ENCODE data around the gene CALCOCO2. TPM values are rescaled to one million over a fixed set of nuclear protein-coding genes. Genes with fewer than 3 reads are reported as not detected.
"Not testable (repeated sequence)": the region's sequence is repeated elsewhere in the genome, so short reads cannot be mapped to it uniquely, and the experiment has no call there.

Gene CALCOCO2
- total RNA-seq, 4 donors from 2014 or later, result 177 to 244 (median 227) TPM

DNA sequence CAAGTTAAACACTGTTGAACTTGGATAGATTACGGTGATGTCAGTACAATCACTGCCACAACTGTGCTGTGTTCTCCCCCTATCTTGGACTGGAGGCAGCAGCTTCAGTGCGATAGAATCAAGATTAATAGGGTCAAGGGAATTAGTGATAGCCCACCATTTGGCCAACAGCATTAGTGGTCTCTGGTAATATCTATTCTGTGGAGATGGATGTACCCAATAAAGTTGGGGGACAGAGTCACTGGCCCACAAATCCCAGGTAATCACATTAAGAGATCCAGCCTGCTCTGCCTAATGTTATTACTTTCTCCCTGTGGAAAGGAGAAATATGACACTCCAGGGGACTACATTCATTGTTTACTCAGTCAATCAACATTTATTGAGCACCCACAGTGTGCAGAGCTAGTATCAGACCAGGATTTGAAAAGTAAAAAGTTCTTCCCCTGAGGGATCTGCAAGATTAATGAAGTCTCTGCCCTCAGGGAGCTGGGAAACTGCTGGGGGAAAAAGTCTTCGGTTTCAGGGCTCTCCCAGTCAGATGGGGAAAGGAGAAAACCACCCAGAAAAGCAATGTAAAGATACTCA is 38.2 kb downstream of the CALCOCO2 start:
- H3K9me3 ChIP-seq, result no peaks in the 10 kb centered on the region
- ATAC-seq, result no peak
- TF ChIP-seq POLR2A (IDR thresholded peaks at IDR 0.05) (no peak), CTCF (IDR thresholded peaks at IDR 0.05) (no peak), POLR2AphosphoS5 (IDR thresholded peaks at IDR 0.05) (no peak), EP300 (IDR thresholded peaks at IDR 0.05) (no peak)
- peaks cover 0 to 22% (median 5%) of the 10 kb centered on the region in 3 donors for H3K4me1 ChIP-seq
- no peaks in the 10 kb centered on the region for H3K27me3 ChIP-seq
- 45 to 50% methylated on average over 1 to 3 of the region's 3 CpGs for WGBS, 2 donors (ENCODE audit: low coverage in 1 of 2)
- no peak overlapping the region for H3K27ac ChIP-seq
- H3K36me3 ChIP-seq, result peaks cover 2 to 30% of the 10 kb centered on the region in 2 donors
- H3K4me3 ChIP-seq, result no peak overlapping the region

GRCh38 chr17:48869821-48870318 is 39.0 kb downstream of the CALCOCO2 start:
- H3K27me3 ChIP-seq, result no peaks in the 10 kb centered on the region
- WGBS, 2 donors (ENCODE audit: low coverage in 1 of 2), result 49 to 77% methylated on average over 3 to 6 of the region's 6 CpGs
- peaks cover 0 to 21% of the 10 kb centered on the region in 2 donors for H3K36me3 ChIP-seq
- no peak for ATAC-seq
- H3K4me1 ChIP-seq, result peaks cover 0 to 22% (median 5%) of the 10 kb centered on the region in 3 donors
- TF ChIP-seq EP300 (IDR thresholded peaks at IDR 0.05) (no peak), POLR2A (IDR thresholded peaks at IDR 0.05) (no peak), POLR2AphosphoS5 (IDR thresholded peaks at IDR 0.05) (no peak), CTCF (IDR thresholded peaks at IDR 0.05) (no peak)
- H3K4me3 ChIP-seq, result no peak overlapping the region
- no peaks in the 10 kb centered on the region for H3K9me3 ChIP-seq
- H3K27ac ChIP-seq, result no peak overlapping the region

GRCh38 chr17:48871035-48871550 is 40.3 kb downstream of the CALCOCO2 start:
- ATAC-seq, result no peak
- Histone ChIP-seq H3K4me3 (no peak overlapping the region), H3K36me3 (peaks cover 0 to 9% of the 10 kb centered on the region in 2 donors), H3K27ac (peak overlapping the region in 1 of 4 donors; percentile 60), H3K4me1 (peaks cover 0 to 22% (median 5%) of the 10 kb centered on the region in 3 donors), H3K9me3 (no peaks in the 10 kb centered on the region), H3K27me3 (no peaks in the 10 kb centered on the region)
- WGBS, 2 donors (ENCODE audit: low coverage in 1 of 2), result 62 to 66% methylated on average over 3 to 4 of the region's 4 CpGs
- no peak for TF ChIP-seq CTCF (IDR thresholded peaks at IDR 0.05)
- no peak for TF ChIP-seq EP300 (IDR thresholded peaks at IDR 0.05)
- no peak for TF ChIP-seq POLR2AphosphoS5 (IDR thresholded peaks at IDR 0.05)
- no peak for TF ChIP-seq POLR2A (IDR thresholded peaks at IDR 0.05)

DNA sequence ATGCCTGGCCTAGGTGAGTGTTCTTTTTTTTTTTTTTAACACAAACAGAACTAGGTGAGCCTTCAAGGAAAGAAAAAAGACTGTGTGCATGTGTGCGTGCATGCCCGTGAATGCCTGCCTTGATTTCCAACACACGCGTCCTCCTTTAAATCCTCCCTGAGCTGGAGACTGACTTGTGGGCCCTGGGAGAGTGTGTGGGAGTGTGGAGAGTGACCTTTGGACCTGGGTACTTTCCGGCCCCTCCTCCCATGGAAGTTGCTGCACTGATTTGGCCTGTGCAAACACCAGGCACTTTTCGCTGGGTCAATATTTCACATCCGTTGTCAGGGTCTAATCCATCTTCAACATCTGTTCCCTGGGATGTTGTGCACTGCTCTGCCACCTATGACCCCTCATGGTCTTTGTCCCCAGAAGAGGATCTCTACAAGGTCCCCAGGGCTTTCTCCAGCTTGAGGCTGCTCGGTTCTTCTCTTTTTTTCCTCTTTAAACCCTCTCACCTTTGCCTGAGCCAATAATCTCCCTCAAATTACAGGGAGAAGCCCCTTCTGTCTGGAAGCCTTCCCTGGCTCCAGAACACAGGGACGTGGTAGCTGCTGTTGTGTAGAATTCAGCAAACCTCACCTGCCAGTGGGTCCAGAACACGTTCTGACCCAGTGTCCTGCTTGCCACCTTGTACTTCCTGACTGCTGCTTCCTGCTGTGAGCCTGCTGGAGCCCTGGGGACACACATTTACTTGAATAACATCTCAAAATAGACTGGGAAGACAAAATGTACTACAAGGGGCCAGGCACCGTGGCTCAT is 40.9 kb downstream of the CALCOCO2 start:
- peaks cover 1% of the 10 kb centered on the region for H3K27me3 ChIP-seq
- H3K9me3 ChIP-seq, result no peaks in the 10 kb centered on the region
- WGBS, 2 donors (ENCODE audit: low coverage in 1 of 2), result 43 to 53% methylated on average over 2 to 7 of the region's 11 CpGs
- TF ChIP-seq EP300 (IDR thresholded peaks at IDR 0.05) (no peak), POLR2AphosphoS5 (IDR thresholded peaks at IDR 0.05) (no peak), CTCF (IDR thresholded peaks at IDR 0.05) (no peak), POLR2A (IDR thresholded peaks at IDR 0.05) (no peak)
- H3K36me3 ChIP-seq, result peaks cover 0 to 2% of the 10 kb centered on the region in 2 donors
- H3K27ac ChIP-seq, result peak overlapping the region in 3 of 4 donors; percentile 53 to 69 (median 60)
- no peak overlapping the region for H3K4me3 ChIP-seq
- peaks cover 0 to 22% (median 5%) of the 10 kb centered on the region in 3 donors for H3K4me1 ChIP-seq
- ATAC-seq, result peak; percentile 68

GRCh38 chr17:48872409-48872808 is 41.6 kb downstream of the CALCOCO2 start:
- ATAC-seq, H3K9me3 ChIP-seq, H3K27me3 ChIP-seq, H3K36me3 ChIP-seq, H3K4me3 ChIP-seq: not testable (repeated sequence)
- WGBS, 2 donors (ENCODE audit: low coverage in 1 of 2), result 83 to 84% methylated on average over 2 of the region's 3 CpGs
- peak overlapping the region in 3 of 4 donors; percentile 53 to 69 (median 60) for H3K27ac ChIP-seq
- peaks cover 0 to 22% (median 5%) of the 10 kb centered on the region in 3 donors for H3K4me1 ChIP-seq

Data from gastroesophageal sphincter (tissue), 4 donors.